SK-N-DZ (cell line): ENCODE measurements around the gene CCDC178. TPM values are rescaled to one million over a fixed set of nuclear protein-coding genes. Genes with fewer than 3 reads are reported as not detected.
A peak's percentile ranks its signal among the peaks of the same experiment; 100 is the strongest.
"Not testable (repeated sequence)": the region's sequence is repeated elsewhere in the genome, so short reads cannot be mapped to it uniquely, and the experiment has no call there.

Source experiments
- DNase-seq: peaks from one replicate; pipeline ENCODE4 v3.0.0-alpha.2; 2015; ENCODE audit warnings: low spot score
- polyA plus RNA-seq, 2 experiments: library from polyadenylated mRNA; depleted of rRNA; stranded (reverse); fragments of >200 nt; gene quantifications; 2 replicates each; pipeline ENCODE4 v1.2.3, GENCODE V29; 2014

The CCDC178 gene, protein sequence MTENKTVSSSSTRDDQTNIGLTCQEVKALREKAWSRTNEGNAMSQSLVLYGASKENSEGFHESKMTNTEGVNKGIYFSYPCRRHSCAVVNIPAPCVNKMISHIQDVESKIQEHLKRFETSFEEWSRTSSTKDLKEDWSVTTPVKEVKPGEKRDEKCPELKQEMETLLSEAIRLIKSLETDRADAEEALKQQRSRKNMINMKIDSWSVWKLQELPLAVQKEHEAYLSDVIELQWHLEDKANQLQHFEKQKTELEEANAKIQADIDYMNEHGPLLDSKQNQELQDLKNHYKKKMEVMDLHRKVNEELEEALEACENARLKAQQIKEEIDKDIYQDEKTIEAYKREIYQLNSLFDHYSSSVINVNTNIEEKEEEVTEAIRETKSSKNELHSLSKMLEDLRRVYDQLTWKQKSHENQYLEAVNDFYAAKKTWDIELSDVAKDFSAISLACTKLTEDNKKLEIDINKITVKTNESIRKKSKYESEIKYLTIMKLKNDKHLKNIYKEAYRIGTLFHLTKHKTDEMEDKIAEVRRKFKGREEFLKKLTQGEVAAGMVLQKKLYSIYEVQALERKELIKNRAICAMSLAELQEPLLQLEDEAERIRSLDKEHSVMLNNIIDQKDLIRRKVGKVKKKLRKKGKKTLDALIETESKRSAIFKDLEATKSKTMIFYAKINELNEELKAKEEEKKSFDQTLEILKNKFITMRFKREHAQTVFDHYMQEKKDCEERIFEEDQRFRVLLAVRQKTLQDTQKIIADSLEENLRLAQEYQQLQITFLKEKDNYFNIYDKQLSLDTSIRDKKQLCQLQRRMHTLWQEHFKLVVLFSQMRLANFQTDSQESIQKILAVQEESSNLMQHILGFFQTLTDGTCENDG
- not detected in 2 replicates for polyA plus RNA-seq (2014; cell fraction: cytosol; rRNA removed)
- not detected in 2 replicates for polyA plus RNA-seq (2014; cell fraction: nucleus; rRNA removed)

DNA sequence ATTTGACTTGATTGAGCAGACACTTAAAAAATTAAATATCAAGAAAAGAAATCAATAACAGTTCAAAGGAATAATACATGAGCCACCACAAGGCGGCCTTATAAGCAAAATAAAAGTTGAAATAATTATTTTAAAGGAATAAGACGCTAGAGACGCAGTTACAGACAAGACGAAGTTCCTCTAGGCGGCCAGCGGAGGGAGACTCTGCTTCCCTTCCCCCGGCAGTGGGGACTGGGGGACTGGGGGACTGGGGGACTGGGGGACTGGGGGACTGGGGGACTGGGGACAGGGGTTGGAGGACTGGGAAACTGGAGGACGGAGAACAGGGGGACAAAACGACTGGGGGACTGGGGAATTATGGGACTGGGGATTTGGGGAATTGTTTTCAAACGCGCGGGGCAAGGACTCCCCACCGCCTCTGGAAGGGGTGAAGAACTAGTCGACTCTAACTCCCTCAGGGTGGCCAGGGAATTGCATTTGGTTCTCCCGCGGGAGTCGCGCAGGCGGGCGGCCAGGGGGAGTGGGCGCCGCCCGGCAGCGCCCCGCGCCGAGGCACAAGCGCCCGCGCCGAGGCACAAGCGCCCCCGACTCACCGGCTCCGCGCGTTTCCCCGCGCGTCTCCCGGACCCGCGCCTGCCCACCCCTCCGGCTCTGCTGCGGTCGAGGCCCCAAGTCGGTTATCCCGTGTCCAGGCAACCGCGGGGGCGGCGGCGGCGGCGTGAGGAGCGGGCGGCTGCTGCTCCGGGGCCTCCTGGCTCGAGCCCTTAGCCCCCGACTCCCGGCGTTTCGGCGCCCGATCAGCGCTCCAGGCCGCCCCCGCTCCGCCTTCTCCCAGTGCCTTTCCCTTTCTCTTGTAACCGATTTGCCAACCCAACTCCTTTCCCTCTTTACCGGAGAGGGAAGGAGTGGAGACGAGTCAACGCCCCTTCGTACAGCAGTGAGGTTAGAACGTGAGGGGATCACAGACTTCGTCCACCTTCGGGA is at the start of gene CCDC178:
Gene CCDC178, minus strand, starts transcription at position 662 of the 984 bp plus-strand sequence. CDS start 28,633 bp downstream, outside the sequence.
- peak; percentile 52 for DNase-seq

DNA sequence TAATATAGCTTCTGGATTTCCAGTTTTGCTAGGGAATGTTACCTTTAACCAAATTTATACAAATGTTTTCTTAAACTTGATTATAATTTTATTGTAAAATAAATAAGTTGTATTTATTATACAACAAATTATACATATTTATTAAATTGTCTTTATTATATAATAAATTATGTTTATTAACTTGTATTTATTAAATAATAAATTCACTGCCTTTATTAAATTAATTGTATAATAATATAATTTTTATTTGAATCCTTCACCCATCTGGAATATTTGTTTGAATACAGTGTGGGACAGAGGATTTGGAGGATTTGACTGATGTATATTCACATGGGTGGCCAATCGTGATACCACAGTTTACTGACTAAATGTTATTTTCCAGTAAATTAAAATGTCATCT is 43.4 kb upstream of the CCDC178 start:
- DNase-seq = no peak

DNA sequence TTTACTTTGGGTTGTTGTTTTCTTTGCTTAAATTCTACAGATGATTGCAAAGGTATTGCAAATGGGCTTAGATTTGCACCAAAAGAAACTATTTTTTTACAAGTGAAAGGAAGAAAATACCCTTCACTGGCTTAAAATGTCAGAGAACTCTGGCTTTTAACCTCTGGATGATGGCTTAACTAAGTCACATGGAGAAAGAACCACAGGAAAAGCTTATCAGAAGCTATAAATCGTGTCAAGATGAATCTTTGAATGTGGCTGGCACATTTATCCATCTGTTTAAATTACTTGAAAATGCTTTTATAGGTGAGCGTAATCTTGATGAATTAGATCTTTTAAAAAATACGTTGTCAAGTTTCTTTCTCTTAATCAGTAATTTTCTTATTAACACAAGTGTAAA is 32.0 kb upstream of the CCDC178 start:
- peak; percentile 45 for DNase-seq

DNA sequence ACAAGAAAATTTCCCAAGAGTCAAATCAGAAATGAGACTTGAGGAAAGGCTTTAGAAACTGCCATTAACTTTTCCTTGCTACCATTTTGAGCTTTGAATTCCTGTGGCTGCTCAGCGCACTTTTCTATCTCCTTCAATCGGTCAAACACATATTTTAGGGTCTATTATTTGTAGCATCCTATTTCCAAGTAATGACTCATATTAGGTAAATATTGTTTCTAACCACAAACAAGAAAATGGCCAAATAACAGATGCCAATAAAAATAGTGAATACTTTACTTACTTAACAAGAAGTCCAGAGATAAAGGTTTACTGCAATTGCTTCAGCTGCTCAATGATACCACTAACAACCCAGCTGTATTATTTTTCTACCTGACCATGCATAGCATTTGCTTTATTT is 29.7 kb upstream of the CCDC178 start:
- DNase-seq = no peak

DNA sequence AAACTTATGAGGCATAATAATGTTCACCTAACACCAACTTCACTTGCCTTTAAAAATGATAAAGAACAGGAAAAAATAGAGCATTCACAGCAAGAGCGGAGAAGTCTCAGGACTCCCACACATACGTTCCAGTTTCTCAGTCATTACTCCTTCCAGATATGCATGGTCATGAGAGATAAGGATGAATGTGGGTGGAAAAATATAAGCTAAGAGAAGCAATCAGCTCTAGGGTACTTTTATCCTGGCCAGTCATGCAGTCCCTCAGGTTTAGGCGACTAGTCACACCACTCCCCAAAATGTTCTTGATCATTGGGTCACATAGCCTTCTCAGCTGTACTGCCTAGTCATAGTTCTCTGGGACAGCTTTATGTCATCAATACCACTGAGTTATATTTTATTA is 29.2 kb upstream of the CCDC178 start:
- DNase-seq = no peak

DNA sequence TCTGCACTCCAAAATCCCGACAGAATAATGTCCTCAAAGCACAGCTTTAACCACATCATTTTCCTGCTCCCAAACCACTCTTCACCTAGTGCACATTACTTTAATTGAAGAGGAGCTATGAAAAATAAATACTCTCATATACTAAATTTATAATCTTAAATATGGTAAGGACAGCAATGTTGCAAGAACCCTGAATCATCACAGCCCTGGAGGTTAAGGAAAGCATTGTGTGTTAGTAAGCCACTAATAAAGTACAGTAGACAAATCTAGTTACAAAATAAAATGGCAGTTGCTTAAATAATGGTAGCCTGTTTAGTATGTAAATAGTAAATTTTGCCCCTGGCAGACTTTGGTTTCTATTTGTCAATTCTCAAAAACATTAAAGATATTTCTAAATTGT is 27.0 kb upstream of the CCDC178 start:
- DNase-seq = no peak

DNA sequence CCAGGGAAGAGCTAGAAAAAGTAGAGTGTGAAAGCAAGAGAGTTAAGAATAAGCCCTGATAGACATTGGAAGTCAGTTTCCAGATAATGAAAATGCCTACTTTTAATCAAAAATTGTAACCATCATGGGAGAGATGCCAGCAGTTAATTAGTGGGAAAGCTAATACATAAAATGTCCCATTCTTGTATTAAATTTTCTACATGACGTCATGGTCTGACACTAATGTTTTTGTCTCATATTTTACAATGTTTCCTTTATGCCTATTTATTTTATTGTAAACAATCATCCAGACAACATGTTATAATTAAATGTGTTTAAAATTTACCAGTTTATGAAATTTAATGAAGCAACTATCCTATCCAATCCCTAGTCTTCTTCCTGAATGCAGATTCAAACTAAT is 26.3 kb upstream of the CCDC178 start:
- no peak for DNase-seq

DNA sequence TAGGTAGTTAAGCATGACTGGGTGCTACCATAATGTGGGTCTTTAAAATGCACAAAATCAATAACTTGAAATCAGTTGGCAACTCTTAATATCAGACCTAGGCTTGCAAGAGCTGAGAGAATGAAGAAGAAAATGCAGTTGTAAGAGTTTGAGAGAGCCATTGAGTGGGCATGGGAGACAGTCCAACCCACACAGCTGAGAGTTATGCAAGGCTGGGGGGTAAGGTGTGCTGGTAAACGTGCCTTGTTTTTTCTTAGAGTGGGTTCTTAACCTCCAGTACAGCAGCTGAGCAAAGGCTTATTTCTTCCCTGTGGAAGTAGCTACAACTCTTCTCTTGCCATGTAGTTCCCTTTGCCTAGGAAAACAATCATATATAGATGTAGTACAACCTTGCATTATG is 20.2 kb upstream of the CCDC178 start:
- no peak for DNase-seq

DNA sequence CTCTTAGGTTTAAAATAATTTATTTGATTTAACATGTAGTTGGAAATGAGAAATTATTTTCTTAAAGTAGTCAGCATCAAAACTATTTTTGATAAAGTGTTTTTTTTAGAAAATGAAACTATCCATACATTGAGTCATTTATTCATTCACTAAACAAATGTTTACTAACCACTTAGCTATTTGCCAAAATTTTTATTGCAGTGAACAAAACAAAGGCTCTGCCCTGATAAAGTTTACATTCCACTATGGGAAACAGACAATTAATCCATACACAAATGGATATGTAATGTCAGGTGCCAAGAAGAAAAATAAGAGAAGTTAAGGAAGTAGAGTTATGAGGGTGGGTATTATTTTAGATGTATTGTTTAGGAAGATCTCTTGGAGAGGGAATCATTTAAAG is 19.1 kb upstream of the CCDC178 start:
- no peak for DNase-seq

DNA sequence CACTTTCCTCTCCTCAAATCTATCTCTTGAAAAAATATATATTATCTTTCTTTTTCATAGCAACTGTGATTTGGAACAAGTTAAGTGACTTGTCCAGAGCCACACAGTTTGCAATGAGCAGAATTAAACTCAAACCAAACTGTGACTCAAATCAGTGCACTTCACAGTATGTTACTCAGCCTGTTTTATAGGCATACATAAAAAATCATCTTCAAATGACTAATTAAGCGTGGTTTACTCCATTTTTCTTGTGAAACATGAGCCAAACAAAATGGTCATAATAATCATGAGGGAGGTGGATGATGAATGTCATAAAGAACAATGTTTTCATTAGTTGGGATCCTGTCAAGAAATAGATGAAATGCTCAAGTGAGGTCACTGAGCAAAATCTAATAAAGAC is 6.1 kb upstream of the CCDC178 start:
- DNase-seq = no peak

DNA sequence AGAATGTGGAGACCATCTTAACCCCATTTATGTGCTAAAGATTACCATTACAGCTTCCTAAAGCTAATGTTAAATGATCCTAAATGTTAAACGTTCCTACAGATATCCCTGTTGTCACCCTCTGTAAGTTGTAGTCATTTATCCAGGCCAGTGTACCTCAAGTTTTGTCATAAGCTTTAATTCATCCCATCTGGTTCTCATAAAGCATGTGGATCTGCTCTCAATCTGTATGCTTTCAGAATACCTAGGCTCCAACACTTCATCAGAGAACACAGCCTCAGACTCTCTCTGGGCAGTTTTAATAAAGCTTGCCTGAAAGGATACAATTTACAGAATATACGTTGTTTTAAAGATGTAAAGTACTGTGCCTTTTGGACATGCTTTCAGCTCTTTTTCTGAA is 4.2 kb upstream of the CCDC178 start:
- peak; percentile 69 for DNase-seq

DNA sequence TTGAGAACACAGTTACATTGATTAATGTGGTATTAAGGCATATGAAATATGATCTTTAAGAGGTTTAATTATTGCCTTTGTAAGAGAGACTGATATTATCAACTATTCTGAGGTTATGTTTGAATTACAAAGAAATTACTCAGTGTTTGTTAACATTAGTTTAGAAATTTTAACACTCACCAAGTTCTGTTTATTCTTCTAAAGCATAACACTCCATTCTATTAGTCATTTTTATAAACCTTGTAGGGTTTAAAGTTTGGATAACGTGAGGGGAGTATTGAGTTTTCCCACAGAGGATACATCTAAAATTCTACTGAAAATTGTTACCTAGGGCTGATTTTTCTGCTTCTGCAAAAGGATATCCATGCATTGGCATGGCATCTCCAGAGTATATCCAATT is 7.7 kb downstream of the CCDC178 start:
- DNase-seq = no peak

DNA sequence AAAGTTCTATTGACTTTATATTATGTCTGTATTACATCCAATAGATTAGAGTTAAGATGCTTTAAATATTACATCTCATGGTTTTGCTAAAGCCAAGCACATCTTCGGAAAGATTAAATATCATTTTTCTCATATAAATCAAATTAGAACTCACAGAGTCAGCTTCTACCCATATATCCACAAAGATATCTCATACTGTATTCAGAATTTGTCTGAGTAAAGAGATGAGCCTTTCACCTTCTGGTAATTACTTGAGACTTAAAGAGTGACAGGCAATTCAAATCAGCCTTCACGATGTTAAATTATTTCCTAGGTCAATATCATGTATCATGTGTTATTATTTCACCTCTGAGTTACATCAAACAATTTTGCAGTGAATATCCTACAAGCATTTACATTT is 13.0 kb downstream of the CCDC178 start:
- DNase-seq = no peak

DNA sequence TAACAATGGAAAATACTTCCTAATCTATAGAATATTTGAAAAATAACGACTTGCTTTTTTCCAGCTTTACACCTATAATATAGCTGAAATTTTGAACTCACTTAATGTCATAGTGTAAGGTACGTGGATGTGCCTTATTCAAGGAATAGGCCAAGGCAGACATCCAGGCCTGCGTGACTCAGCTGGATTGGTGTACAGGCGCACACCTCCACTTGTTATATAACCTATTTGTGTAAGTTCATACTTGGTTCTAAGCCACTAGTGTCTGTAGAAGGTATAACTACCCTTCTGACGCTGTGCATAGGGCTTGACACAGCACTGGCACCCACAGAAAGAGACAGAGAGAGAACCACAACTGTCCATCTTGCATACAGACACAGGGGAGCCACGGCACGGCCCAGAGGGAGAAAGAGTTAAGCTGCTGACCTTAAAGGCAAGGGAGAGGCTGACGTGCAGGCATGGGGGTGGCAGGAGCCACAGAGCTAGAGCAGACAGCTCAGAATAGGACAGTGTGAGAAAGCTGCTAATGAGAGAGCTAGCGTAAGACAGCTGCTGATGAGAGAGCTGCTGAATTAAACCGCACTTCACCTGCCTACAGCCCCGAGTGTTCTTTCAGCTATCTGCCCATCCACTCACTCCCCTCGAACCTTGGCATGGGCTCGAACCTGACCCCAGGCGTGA is 16.1 kb downstream of the CCDC178 start:
- DNase-seq = no peak

DNA sequence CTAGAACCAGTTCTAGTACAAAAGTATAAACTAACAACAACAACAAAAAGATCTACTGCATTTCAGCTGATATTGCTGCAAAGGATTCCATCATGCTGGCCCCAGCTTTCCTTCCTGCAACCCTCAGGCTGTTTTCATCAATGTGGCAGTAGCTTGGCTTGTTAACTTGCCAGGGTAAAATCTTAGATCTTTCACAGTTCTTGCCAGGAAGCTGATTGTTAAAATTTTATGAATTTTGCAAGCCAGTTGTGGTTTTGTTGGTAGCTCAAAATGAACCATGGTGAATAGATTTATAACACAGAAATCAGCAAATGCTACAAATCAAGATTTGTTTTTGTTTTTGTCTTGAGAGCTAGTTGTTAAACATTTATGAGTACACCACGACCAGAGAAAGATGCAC is 19.3 kb downstream of the CCDC178 start:
- no peak for DNase-seq

DNA sequence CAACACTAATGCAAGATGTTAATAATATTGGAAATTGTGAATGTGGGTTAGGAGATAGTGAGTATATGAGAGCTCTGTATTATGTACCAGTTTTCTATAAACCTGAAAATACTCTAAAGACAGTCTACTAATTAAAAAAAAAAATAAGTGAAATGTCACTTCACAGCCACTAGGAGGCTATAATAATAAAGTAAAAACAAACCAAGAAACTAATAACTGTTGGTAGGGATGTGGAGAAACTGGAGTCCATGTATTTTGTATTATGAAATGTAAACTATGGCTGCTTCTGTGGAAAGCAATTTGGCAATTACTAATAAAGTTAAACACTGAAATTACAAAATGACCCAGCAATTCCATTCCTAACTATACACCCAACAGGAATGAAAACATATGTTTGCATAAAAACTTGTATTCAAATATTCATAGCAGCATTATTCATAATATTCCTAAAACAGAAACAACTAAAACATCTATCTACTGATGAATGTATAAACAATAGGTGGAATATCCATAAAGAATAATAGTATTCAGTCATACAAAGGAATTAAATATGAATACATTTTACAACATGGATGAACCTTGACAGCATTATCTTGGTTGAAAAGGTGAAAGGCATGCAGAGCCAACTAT is 36.2 kb downstream of the CCDC178 start:
- no peak for DNase-seq

DNA sequence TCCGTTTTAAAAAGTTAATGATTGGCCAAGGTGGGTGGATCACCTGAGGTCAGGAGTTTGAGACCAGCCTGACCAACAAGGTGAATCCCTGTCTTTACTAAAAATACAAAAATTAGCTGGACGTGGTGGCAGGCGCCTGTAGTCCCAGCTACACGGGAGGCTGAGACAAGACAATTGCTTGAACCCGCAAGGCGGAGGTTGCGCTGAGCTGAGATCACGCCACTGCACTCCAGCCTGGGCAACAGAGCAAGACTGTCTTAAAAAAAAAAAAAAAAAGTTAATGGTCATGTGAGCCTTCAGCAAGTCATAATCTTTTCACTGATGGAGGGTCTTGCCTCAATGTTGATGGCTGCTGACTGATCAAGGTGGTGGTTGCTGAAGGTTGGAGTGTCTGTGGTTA is 41.6 kb downstream of the CCDC178 start:
- DNase-seq = not testable (repeated sequence)

DNA sequence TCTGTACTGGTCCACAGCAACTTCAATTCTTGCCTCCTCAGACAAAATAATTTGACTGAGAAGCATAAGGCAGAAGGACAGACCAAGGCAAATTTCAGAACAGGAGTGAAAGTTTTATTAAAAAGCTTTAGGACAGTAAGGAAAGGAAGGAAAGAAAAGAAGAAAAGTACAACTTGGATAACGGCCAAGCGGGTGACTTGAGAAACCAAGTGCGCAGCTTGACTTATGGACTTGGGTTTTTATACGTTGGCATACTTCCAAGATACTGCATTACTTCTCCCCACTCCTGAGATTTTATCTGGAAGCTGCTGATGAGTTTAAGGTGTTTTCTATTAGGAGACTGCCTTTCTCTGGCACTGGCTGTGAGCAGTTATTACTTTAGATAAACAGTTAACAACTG is 64.7 kb downstream of the CCDC178 start:
- peak; percentile 6 for DNase-seq

DNA sequence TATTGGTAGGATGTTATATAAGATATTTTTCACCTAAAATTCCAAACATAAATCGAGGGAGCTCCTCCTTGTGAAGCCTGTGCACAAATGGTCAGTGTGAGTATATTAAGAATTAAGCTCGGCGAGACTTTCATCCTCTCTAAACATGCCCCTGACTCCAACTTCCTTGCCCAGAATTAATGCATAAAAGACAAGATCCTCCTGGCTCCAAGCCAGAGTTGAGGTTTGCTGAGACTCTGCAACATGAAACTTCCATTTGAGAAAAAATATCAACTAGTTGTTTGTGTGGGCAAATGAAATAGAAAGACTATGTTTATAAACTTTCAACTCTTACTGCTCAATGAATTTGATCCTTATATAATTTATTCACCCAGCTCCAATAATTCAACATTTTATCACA is 68.1 kb downstream of the CCDC178 start:
- no peak for DNase-seq

DNA sequence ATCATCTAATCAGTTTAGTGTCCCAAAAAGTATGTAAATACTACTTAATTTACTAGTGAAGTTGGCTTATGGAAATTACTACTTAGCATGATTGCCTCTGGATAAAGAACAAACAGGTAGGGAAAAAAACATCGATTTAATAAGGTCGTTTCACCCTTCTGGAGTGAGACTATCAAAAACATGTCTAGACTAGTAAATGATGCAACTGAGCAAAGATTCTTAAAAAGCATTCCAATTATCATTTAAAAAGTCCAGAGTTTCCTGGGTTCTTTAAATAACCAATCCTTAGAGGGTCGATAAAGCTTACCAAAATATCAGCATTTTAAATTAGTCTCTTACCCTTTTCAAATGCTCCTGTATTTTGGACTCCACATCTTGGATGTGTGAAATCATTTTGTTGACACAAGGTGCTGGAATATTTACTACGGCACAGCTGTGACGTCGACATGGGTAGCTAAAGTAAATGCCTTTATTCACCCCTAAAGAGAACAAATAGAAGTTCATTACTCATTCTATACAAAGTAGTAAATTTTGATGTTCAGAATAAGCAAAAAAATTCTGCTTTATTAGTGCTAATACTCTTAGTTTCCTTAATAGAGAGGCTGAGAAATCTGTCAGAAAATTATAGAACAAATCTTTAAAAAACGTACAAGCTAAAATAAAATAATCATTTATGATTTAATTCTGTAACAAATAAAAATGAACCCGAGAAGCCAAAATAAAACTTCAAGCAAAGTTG is 70.6 kb downstream of the CCDC178 start:
- no peak for DNase-seq
